Measurements from ENCODE around the gene TLE3. TPM values are rescaled to one million over a fixed set of nuclear protein-coding genes. Genes with fewer than 3 reads are reported as not detected.
"Not testable (repeated sequence)": the region's sequence is repeated elsewhere in the genome, so short reads cannot be mapped to it uniquely, and the experiment has no call there.

TLE3 gene
- polyA plus RNA-seq, 3 donors = 12.8 to 117 (median 23.6) TPM

DNA sequence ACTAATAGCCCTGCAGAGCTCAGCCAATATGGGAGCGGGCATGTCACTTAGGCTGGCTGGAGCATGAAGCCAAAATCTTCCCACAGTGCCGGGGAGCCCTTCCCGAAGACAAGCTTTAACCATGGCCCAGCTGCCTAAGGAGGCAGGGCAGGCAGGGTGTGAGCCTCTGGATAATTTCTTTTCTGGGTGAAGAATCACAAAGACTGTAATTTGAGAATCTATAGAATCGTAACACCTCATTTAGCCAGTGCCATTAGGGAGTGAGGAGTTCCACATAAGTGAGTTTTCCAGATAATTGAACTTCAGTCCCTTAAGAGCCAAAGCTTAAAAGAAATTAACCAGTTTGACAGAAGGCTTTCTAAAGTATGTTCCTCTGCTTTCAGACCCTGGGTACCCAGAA, 40.2 kb upstream of the TLE3 start:
- peaks cover 2 to 8% (median 5%) of the 10 kb centered on the region in 7 donors for H3K9me3 Mint-ChIP-seq
- Histone ChIP-seq H3K4me3 (replicated peaks in 1 of 3; ENCODE audit: low read depth in 2 of 3, low read length in 3 of 3) (no peak overlapping the region), H3K4me2 (replicated peaks; ENCODE audit: extremely low read depth, low read length, poor library complexity, severe bottlenecking) (no peak overlapping the region), H3K9me3 (replicated peaks in 1 of 2; ENCODE audit: control insufficient read depth in 1 of 2, insufficient read depth in 1 of 2, low read length in 2 of 2) (peaks cover 0 to 3% of the 10 kb centered on the region in 2 donors), H4K20me1 (ENCODE audit: insufficient read depth, low read length) (no peaks in the 10 kb centered on the region), H3K27me3 (ENCODE audit: control insufficient read depth in 2 of 2, insufficient read depth in 2 of 2, low read length in 2 of 2) (no peaks in the 10 kb centered on the region), H3K27ac (ENCODE audit: low read depth in 1 of 2, low read length in 2 of 2) (no peak overlapping the region), H3K79me2 (ENCODE audit: insufficient read depth, low read length) (no peaks in the 10 kb centered on the region), H2AFZ (ENCODE audit: insufficient read depth, low read depth, low read length, poor library complexity, severe bottlenecking) (no peak overlapping the region), H3K36me3 (replicated peaks in 1 of 2; ENCODE audit: control insufficient read depth in 1 of 2, insufficient read depth in 2 of 2, low read length in 2 of 2) (no peaks in the 10 kb centered on the region), H3K9ac (ENCODE audit: insufficient read depth, low read length, poor library complexity, severe bottlenecking) (no peak overlapping the region), H3K4me1 (ENCODE audit: control insufficient read depth in 1 of 2, insufficient read depth in 2 of 2, low read length in 2 of 2) (peaks cover 30 to 31% of the 10 kb centered on the region in 2 donors)
- intact Hi-C loops (cut with micrococcal nuclease) = no loop called here
- H3K27ac Mint-ChIP-seq = no peak overlapping the region
- no peak overlapping the region for H3K4me3 Mint-ChIP-seq
- peaks cover 7 to 21% (median 9%) of the 10 kb centered on the region in 3 donors for H3K27me3 Mint-ChIP-seq (ENCODE audit: low read depth in 3 of 3)
- TF ChIP-seq, protein P1, sequence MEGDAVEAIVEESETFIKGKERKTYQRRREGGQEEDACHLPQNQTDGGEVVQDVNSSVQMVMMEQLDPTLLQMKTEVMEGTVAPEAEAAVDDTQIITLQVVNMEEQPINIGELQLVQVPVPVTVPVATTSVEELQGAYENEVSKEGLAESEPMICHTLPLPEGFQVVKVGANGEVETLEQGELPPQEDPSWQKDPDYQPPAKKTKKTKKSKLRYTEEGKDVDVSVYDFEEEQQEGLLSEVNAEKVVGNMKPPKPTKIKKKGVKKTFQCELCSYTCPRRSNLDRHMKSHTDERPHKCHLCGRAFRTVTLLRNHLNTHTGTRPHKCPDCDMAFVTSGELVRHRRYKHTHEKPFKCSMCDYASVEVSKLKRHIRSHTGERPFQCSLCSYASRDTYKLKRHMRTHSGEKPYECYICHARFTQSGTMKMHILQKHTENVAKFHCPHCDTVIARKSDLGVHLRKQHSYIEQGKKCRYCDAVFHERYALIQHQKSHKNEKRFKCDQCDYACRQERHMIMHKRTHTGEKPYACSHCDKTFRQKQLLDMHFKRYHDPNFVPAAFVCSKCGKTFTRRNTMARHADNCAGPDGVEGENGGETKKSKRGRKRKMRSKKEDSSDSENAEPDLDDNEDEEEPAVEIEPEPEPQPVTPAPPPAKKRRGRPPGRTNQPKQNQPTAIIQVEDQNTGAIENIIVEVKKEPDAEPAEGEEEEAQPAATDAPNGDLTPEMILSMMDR (IDR thresholded peaks at IDR 0.05) = no peak
- peaks cover 36% of the 10 kb centered on the region for H3K4me1 Mint-ChIP-seq
- 100% methylated on average over 2 of the region's 4 CpGs for WGBS (ENCODE audit: insufficient coverage)
- peaks cover 0 to 13% of the 10 kb centered on the region in 2 donors for H3K36me3 Mint-ChIP-seq
- no peak for DNase-seq

DNA sequence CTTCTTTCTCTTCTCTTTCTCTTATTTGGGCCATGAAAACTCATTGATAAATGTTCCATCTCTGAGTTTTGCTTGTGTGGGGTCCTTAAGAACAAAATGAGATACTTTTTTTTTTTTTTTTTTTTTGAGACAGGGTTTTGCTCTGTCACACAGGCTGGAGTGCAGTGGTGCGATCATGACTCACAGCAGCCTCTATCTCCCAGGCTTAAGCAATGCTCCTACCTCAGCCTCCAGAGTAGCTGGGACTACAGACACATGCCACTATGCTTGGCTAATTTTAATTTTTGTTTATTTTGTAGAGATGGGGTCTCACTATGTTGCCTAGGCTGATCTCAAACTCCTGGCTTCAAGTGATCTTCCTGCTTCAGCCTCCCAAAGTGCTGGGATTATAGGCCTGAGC, 39.3 kb upstream of the TLE3 start:
- H3K79me2 ChIP-seq (ENCODE audit: insufficient read depth, low read length); H3K27ac Mint-ChIP-seq; H3K9ac ChIP-seq (ENCODE audit: insufficient read depth, low read length, poor library complexity, severe bottlenecking); H3K9me3 ChIP-seq (replicated peaks in 1 of 2; ENCODE audit: control insufficient read depth in 1 of 2, insufficient read depth in 1 of 2, low read length in 2 of 2); H3K27ac ChIP-seq (ENCODE audit: low read depth in 1 of 2, low read length in 2 of 2); H3K4me2 ChIP-seq (replicated peaks; ENCODE audit: extremely low read depth, low read length, poor library complexity, severe bottlenecking); intact Hi-C loops (cut with micrococcal nuclease); H3K36me3 ChIP-seq (replicated peaks in 1 of 2; ENCODE audit: control insufficient read depth in 1 of 2, insufficient read depth in 2 of 2, low read length in 2 of 2); H3K4me3 ChIP-seq (replicated peaks in 1 of 3; ENCODE audit: low read depth in 2 of 3, low read length in 3 of 3); H3K4me3 Mint-ChIP-seq; H3K9me3 Mint-ChIP-seq; H2AFZ ChIP-seq (ENCODE audit: insufficient read depth, low read depth, low read length, poor library complexity, severe bottlenecking); H4K20me1 ChIP-seq (ENCODE audit: insufficient read depth, low read length); H3K27me3 ChIP-seq (ENCODE audit: control insufficient read depth in 2 of 2, insufficient read depth in 2 of 2, low read length in 2 of 2): not testable (repeated sequence)
- Mint-ChIP-seq H3K27me3 (ENCODE audit: low read depth in 3 of 3) (peaks cover 2 to 18% (median 5%) of the 10 kb centered on the region in 3 donors), H3K4me1 (peaks cover 27% of the 10 kb centered on the region), H3K36me3 (peaks cover 0 to 11% of the 10 kb centered on the region in 2 donors)
- DNase-seq = peak in 2 of 3 donors; percentile 31 to 70
- H3K4me1 ChIP-seq (ENCODE audit: control insufficient read depth in 1 of 2, insufficient read depth in 2 of 2, low read length in 2 of 2) = peaks cover 20 to 22% of the 10 kb centered on the region in 2 donors
- no CpG with 5 or more reads among the region's 1 CpG for WGBS (ENCODE audit: insufficient coverage)
